ENCODE measurements around the gene RAP1A.
"Not testable (repeated sequence)": the region's sequence is repeated elsewhere in the genome, so short reads cannot be mapped to it uniquely, and the experiment has no call there.

RAP1A gene

GRCh38 chr1:111739194-111739924, 119.8 kb downstream of the RAP1A start, which contains the start of gene INKA2:
Gene INKA2 (minus strand): TSS chr1:111739395. CDS start chr1:111739242, 153 bp downstream.
- in situ Hi-C loops (cut with HindIII; ENCODE audit: low sequenced_read_pairs) = no loop called here
- H3K4me3 ChIP-seq (ENCODE audit: low read depth, low read length) = peak within 1 kb of the TSS; percentile 49
- peak; percentile 36 for DNase-seq (ENCODE audit: low read depth)
- no peak for TF ChIP-seq CTCF (IDR thresholded peaks at IDR 0.05; ENCODE audit: low read depth, low read length, missing control alignments)

- DNase-seq (ENCODE audit: low read depth) = peak; percentile 53
- TF ChIP-seq CTCF (IDR thresholded peaks at IDR 0.05; ENCODE audit: low read depth, low read length, missing control alignments) = peak; percentile 10
- in situ Hi-C loops (cut with HindIII; ENCODE audit: low sequenced_read_pairs) = no loop called here
- peak overlapping the region; percentile 49 for H3K4me3 ChIP-seq (ENCODE audit: low read depth, low read length)
Observed at GRCh38 chr1:111739925-111740765, 120.6 kb downstream of the RAP1A start.

GRCh38 chr1:111742292-111742691, 122.7 kb downstream of the RAP1A start:
- in situ Hi-C loops (cut with HindIII; ENCODE audit: low sequenced_read_pairs); H3K4me3 ChIP-seq (ENCODE audit: low read depth, low read length): not testable (repeated sequence)

GRCh38 chr1:111742938-111743549, 123.5 kb downstream of the RAP1A start:
- DNase-seq (ENCODE audit: low read depth) = no peak
- in situ Hi-C loops (cut with HindIII; ENCODE audit: low sequenced_read_pairs) = no loop called here
- TF ChIP-seq CTCF (IDR thresholded peaks at IDR 0.05; ENCODE audit: low read depth, low read length, missing control alignments) = no peak
- no peak overlapping the region for H3K4me3 ChIP-seq (ENCODE audit: low read depth, low read length)

More at GRCh38 chr1:111742292-111742691, 122.7 kb downstream of the RAP1A start:
- DNase-seq (ENCODE audit: low read depth) = not testable (repeated sequence)

GRCh38 chr1:111743679-111744101, 124.1 kb downstream of the RAP1A start:
- no peak overlapping the region for H3K4me3 ChIP-seq (ENCODE audit: low read depth, low read length)
- in situ Hi-C loops (cut with HindIII; ENCODE audit: low sequenced_read_pairs) = no loop called here
- TF ChIP-seq CTCF (IDR thresholded peaks at IDR 0.05; ENCODE audit: low read depth, low read length, missing control alignments) = no peak
- DNase-seq (ENCODE audit: low read depth) = no peak

GRCh38 chr1:111745675-111746613, 126.4 kb downstream of the RAP1A start:
- in situ Hi-C loops (cut with HindIII; ENCODE audit: low sequenced_read_pairs) = no loop called here
- no peak for TF ChIP-seq CTCF (IDR thresholded peaks at IDR 0.05; ENCODE audit: low read depth, low read length, missing control alignments)
- DNase-seq (ENCODE audit: low read depth) = no peak

More at GRCh38 chr1:111745675-111746613, 126.4 kb downstream of the RAP1A start:
- no peak overlapping the region for H3K4me3 ChIP-seq (ENCODE audit: low read depth, low read length)
